CD4-positive, alpha-beta T cell treated with Interleukin-12 subunit alpha and Interleukin-12 subunit beta, for 1 hour (primary cell): ENCODE data around the gene TNS1.

Experiments
- DNase-seq: peaks from one replicate; pipeline ENCODE4 v3.0.0-alpha.2; 2020

TNS1 gene

DNA sequence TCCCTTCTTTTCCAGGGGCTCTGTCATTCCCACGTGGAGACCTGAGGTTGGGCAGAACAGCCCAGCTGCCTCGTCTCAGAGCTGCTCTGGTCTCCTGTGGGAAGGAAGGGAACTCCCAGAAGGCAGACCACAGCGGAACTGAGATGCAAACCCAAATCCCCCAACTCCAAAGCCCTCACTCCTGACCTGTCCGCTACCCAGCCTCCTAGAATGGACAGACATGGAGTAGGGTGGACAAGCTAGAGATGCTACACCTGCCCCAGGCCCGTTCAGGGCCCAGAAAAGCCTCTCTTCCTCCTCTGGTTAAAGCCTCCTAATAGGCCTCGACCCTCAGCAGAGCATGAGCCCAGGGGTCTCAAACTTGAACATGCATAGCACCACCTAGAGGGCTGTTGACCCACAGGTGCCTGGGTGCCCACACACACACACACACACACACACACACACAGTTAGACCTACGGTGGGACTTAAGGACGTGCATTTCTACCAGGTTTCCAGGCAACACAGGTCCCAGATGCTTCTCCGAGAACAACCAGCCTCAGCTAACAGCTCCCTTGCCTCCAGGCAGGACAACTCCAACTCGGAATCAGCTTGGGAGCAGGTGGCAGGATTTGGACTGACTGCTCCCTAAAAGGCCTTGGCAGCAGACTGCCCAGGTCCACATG is 93.5 kb downstream of the TNS1 start:
- no peak for DNase-seq

DNA sequence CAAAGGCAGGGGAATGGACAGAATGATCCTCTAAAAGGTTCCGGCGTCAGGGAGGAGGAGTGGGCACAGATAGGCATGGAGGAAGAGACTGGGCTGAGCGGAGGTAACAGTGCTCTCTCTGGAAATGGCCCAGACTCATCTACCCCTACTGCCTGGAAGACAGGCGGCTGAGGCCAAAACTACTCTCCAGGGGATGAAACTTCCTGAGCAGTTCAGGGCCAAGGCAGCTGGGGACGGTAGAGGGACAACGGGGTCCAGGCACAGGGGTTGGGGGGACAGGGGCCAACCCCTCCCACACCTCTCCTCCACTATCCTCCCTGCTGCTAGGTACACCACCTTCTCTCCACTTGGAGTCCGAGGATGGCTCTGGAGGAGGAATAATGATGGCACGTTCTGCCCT is 94.3 kb downstream of the TNS1 start:
- no peak for DNase-seq

DNA sequence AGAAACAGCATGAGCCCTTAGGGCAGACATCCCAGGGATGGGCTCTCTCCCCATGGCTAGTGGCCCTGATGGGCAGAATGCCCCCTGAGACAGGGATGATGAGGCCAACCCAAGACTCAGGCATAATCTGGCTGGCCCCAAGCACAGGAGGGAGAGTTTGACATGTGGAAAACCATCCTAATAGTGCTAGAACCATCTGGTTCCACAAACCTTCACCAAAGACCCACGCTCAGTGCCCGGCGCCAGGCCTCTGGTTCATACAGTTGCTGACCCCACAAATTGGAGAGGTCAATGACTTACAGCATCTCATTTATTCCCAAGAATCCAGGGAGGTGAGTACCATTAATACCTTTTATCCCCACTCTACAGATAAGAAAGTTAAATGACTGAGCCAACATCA is 95.5 kb downstream of the TNS1 start:
- DNase-seq: no peak

DNA sequence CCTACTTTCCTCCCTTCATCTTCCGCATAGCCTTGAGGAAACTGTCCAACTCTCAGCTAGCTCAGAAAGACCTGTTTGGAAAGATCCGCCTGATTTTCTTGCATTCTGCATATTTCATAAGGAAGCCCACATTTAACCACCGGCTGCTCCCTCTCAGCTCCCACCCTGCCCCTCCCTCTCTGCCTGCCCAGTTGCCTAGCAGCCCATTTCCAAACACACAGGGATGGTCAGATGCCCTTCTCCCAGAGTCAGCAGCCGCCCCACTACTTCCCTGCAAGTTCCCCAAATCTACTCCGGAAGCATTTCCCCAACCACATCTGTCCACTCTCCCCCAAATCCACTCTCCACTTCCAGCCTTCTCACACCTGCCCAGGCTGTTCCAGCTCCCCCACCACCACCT is 96.0 kb downstream of the TNS1 start:
- DNase-seq: no peak

DNA sequence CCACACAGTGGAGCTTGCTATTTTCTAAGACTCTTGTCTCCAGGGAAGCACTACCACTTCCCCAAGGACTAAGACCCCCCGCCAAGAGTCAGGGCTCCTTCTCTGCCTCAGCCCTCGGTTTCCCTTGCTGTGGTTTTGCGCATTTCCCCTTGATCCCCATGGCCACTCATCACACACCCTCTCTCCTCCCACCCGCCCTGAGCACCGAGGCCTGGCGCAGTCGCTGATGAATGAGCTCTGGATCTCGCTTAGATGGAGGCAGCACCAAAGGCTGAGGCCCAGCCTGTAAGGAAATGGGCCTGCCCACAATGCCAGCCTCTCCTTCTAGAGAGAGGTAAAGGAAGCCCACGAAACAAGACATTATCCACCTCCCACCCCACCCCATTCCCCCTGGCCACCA is 96.9 kb downstream of the TNS1 start:
- DNase-seq: no peak

DNA sequence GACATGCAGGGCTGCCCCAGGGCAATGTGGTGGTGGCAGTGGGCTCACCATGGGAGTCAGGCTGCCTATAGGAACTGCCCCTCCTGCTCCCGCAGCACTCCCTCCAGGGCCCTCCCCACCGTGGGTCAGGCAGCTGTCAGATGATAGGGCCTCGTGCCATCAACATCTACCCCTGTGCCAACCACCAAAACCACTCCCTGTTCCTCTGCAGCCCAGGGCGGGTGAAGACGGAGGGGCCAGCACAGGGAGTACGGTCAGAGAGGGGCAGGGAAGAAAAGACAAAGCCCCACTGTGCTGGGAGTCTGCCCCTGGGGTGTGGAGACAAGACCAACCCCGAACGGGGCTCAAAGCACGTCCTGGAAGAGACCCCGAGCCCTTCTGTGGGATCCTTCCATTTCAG is 97.4 kb downstream of the TNS1 start:
- DNase-seq: no peak

DNA sequence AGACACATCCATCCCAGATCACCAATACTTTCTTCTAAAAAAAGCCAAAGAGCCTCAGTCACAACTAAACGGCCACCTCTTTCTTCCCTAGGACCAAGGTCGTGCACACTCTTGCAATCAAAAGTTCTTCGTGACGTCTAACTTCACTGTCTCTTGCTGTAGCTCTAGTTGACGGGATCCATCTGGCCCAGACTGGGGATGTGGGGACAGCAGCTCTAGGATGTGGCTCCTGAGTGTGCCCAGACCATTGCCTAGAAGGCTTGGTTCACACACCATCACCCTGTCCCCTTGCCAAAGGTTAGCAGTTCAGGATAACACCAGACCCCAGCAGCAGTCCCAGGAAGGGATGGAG is 98.2 kb downstream of the TNS1 start:
- no peak for DNase-seq

DNA sequence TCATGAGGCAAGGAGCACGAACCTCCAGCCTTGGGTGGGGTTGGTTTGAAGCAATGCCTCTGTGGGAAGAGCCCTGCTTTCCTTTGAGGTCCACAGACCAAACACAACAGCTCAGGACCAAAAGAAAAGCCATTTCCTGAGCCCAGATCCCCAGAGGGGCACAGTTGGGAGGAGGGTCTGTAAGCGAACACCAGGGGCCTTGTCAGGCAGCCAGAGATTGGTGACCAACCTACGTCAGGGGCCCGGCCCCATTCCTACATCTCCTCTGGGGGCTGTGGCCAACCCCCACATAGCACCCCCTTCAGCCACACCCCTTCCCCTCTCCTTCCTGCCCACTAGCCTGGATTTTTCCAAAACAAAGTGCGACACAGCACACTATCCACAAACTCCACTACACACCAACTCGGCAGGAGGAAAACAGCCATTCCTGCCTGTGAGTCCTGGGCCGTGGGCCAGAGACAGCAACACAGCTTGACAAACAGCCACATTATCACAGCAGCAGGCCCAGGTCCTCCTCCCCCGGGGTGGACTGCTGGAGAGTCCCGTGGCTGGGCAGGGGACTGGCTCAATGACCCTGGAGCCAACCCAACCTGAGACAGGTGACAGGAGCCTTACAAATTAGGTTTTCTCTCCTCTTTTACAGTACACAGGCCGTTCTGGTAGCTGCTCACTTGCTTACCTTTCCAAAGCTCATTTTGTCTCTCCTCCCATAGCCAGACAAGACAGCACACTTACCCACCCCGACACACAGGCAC is 98.8 kb downstream of the TNS1 start:
- no peak for DNase-seq

DNA sequence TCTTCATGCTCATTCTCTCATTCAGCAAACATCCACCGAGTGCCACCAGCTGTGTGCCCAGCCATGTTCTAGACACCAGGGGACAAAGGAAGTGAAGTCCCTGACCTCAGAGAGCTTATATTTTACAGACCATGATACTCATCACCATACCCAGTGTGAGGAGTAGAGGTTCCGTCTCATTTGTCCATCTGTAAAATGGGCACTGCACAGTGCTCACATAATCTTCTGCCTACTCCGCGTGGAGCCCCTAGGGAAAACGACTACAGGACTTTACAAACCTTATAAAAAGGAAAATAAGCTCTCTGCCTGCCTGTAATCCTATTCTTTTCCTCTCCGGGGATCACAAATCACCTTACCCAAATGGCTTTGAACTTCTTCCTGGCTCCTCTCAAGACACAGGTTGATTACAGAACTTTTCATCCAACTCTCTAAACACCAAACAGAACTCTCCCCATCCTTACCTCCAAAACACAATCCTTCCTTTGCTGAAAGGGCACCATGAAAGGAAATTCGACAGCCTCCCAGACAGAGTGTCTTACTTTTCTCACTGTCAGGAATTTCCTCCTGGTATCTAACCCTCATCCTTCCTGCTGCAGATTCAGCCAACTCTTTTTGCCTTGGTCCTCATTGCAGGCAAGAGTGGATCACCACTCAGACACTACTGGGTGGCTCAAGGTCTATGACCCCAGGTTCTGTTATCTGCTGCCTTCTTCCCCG is 99.5 kb downstream of the TNS1 start:
- DNase-seq: no peak

DNA sequence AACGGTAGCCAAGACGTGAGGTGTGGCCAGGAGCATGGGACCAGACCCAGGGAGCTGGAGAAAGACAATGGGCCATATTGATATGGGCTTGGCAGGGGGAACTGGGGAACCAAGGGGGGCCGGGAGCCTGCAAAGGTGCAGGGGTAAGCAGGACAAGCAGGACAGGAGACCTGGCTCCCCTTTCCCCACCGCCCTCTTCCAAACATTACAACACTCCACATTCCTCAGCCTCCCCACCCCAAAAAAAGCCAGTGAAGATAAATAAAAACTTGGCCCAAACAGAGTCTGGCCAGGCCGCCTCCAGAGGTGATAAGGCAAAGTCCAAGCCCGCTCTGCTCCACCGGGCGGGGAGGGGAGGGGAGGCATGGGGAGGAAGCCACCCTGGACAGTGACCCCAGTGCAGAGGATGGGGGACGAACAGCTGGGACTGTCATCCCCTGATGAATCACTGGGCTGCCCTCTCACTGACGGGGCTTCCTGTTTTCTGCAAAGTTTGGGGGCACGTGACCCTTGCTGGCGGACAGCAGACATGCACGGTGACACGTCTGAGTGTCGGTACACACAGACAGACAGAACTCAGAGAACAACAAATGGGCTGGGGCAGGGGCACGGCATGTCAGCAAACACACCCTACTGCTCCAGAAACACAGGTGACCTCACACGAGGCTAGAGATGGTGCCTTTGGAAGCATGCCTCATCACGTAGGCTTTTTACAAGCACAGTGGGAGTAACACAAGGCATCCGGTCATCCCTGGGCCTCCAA is 100.2 kb downstream of the TNS1 start:
- DNase-seq: peak; percentile 8

DNA sequence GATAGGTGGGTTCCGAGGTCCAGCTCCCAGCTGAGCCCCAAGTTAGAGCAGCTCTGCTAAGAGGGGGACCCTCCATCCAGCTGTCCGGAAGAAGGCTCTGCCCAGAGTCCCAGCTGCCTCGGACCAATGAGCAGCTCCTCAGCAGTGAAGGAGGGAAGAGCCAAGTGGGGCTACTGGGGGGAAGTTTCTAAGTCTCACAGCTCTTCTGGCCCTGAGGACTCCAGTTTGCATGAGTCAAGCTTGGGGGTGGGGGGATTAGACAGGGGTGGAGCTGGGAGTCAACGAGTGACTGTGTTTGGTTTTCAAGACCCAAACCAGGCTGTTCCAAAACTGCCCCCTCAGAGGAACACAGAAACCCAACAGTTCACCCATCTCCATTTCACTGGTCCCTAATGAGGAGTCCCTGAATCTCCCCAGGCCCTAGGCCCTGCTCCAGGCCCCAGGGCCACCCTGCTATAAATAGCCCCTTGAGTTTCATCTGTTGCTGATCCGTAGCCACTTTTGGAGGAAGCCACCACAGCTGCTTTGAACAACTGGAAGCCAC is 100.9 kb downstream of the TNS1 start:
- DNase-seq: no peak

DNA sequence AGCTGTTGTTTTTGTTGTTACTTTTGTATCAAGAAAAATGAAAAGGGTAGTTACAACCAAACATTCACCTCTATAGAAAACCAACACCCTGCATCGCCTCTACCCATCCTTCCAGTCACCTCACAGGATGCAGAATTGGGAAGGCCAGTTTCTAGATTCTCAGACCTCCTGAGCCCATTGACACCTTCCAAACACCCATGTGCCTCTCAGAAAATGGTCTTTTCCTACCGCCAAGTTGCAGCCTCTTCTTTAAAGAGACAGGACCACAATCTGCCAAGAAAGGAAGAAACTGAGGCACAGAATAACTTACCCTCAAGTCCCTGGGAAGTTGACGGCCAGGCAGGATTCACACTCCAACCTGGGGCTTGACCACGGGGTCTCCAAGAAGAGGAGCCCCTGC is 101.4 kb downstream of the TNS1 start:
- no peak for DNase-seq

DNA sequence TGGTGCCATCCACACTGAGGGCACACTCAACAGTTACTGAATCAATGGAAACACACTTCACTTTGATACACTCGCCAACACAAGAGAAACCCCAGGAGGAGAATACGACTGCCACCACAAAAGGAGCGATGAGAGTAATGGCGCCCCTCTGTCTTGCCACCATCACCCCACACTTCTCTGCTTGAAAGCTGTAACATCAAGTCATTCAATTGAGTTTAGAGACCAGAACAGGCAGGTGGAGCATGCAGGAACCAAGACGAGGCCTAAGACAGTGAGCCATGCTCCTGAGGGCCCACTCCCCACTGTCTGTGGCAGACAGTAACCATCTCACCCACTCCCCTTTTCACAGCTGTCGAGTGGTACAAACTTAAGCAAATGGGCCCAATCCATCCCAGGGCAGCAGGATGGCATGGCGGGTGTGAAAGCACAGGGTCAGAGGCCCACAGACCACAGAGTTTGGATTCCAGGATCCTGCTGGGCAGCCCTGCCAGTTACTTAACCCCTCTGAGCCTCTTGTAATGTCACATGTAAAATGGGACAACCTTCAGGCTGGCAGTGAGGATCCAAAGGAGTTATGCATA is 101.9 kb downstream of the TNS1 start:
- DNase-seq: no peak

DNA sequence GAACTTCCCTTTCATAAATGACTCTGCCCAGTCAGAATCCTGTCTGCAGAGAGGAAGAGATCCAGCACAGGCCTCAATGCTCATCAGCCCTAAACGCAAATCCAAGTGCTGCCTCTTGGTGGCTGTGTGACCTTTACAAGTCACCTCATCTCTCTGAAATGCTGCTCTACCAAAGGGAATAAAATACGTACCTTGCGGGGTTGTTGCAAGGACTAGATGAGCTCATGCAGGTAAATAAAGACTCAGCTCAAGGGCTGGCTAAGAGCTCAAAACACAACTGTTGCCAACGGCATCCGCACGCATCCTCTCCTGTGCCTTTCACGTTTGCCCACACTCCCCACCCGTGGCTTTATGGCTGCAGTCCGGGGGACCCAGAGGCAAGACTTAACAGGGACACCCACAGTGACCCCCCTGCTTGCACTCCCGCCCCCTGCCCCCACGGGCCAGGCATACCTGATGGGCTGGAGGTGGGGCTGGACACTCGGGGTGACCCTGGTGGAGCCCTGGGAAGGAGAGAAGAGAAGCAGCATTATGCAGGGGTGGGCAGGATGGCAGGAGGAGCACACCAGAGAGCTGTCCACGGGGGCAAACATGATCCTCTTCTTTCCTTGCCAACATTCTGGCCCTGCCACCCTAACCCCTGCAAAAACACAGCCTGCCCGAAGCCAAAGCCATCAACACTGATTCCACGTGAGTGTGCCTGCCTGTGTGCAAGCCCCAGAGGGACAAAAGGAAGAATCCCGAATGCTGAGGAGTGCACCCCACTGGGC is 102.6 kb downstream of the TNS1 start:
- no peak for DNase-seq

DNA sequence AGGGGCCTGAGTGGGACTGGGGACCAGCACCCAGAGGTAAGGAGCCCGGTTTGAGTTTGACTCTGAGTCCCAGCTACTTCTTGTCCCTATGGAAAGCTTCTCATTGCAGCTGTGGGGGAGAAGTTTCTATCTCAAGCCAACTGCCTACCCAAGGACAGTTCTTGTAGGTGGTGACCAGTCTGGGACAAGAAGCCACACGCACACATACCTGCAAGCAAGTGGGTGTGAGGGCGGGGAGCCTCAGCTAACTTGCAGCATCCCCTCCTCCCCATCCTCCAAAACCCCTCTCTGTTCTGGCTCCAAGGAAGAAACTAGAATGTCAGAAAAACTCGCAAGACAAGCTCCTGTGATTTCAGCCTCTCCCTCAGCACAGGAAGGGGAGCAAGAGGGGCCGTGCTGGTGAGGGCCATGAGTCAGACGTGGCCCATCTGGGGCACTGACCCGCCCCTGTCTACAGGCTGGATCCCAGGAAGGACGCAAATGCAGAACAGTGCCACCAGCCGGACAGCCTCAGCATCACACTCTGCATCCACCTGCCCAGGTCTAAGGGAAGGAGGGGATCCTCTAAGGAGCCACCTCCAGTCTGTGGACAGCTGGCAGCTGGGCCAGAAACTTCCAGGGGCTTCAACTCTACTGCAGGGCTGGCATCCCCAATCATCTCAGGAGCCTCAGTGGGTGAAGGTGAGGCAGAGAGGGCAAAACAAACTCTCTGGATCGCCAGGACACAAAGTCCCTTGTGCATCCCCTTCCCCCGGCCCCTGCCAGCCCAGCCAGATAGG is 103.4 kb downstream of the TNS1 start:
- DNase-seq: no peak

DNA sequence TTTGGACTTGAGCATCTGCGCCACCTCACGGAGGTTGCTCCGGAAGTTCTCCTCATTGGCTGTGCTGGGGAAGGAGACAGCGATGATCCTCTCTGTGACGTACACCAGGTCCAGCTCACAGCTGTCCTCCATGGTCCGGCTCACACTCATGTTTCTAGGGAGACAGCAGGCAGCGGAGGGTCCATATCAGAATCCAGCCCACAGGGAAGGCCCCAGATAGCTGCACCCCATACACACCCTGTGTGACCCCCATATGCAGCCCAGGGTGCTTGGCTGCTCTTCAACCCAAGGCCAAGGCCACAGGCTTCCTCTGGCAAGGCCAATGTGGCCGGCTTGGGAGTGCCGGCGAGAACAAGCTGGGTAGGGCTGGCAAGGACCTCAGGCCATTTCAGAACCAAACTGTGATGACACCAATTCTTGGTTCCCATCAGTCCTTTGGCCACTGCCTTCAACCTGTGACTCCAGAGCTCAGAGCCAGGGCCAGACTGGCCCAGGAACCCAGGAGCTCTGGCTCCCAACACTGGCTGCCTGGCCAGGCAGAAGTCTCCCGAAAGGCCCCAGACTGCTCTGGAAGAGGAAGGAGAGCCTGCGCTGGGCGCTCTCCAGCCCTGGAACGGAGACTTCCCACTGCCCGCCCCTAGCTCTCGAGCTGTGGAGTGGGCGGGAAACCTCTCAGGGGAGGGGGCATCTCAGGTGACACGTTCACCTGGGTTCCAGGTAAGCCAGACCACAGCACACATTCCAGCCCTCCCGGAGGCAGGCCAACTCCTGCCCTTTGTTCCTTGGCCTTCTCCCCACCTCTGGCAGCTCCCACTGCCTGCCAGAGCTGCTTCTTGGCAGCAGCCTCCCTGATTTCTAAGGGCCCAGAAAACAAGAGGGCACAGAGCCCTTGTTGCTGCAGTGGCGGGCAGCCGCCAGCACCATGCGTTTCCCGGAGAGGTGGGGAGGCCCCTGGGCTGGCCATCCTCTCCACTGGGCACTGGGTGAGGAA is 104.7 kb downstream of the TNS1 start:
- DNase-seq: no peak

DNA sequence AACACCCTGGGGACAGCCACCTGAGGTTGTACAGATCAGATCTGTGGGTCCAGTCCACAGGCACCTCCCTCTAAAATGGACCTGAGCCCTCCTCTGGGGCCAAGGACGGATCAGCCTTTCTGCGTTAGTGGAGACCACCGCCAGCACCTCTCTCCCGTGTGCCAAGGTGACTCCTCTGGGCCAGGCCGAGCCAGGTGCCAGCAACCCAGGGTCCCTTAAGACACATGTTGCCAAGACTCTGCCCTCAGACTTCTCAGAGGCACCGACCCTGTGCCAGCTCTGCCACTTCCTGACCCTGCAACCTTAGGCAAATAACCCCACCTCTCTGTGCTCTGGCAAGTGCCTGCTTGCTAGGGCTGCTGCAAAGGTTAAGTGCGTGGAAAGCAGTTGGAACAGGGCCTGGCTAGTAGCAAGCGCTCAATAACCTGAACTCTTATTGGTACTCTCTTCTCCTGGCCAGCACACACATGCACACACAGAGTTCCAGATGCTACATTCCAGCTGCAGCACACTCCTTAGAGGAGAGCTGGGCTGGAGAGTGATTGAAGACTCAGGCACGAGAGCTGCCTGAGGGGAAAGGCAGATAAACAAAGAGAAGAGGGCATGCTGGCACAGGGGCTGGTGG is 105.6 kb downstream of the TNS1 start:
- no peak for DNase-seq

DNA sequence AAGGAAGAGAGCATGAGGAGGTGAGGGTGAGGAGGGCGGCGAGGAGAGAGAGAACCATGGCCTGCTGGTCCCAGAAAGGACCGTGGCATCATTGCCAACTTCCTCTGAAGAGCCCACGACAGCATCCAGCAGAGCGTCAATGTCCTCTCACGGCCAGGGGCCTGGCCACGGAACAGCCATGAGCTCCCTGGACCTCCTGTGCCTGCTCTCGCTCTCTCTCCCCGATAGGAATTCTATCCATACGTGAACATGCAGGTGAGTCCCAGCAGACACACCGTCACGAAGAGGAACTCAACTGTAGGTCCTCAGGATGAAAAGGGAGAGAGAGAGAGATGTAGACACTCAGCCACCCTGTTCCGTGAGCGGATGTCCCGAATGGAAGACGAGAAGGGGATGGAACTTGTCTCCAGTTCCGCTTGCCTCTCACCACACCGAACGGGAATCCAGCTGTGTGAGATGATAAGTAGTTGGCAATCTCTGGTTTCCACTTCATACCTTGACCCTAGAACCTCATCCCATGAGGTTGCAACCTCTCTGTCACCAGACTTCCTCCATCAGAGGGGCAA is 107.6 kb downstream of the TNS1 start:
- no peak for DNase-seq

DNA sequence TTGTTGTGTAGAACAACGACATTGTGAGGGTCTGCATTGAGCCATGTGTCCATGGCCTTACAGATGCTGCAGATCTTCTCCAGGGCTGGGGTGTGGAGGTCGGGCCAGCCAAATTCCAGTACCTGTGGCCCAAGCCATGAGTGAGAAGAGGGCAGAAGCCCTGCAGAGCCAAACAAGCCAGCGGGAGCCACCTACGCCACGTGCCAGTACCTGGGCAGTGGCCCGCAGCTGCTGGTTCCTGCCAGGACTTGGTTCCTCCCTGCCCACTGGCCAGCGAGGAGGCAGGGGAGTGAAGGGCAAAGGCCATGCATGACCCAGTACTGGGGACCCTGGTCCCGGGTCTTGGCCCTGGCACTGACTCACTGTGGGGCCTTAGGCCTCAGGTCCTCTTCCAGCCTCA is 109.4 kb downstream of the TNS1 start:
- no peak for DNase-seq
